Measurements from ENCODE around the gene PRR33. TPM values are rescaled to one million over a fixed set of nuclear protein-coding genes. Genes with fewer than 3 reads are reported as not detected.

The PRR33 gene
- total RNA-seq, 2 donors from 2014 or later, result not detected

- intact Hi-C loops (cut with DNase I, micrococcal nuclease), result no loop called here
- peak in 1 of 2 donors; percentile 16 for DNase-seq
- ATAC-seq, result no peak
These were observed 19.3 kb downstream of the PRR33 start for GRCh38 chr11:1872267-1872985.

- ATAC-seq, result no peak
- peak in 1 of 2 donors; percentile 14 for DNase-seq
- intact Hi-C loops (cut with DNase I, micrococcal nuclease), result no loop called here
These were observed 20.2 kb downstream of the PRR33 start for GRCh38 chr11:1871531-1871930.

- DNase-seq, result no peak
- intact Hi-C loops (cut with DNase I, micrococcal nuclease), result no loop called here
- peak; percentile 37 for ATAC-seq
These were observed 20.8 kb downstream of the PRR33 start for GRCh38 chr11:1870721-1871466.

- intact Hi-C loops (cut with DNase I, micrococcal nuclease), result no loop called here
- DNase-seq, result no peak
- no peak for ATAC-seq
These were observed 21.4 kb downstream of the PRR33 start for GRCh38 chr11:1870326-1870696.

- intact Hi-C loops (cut with DNase I, micrococcal nuclease), result no loop called here
- no peak for ATAC-seq
- no peak for DNase-seq
These were observed 22.0 kb downstream of the PRR33 start for GRCh38 chr11:1869427-1870325.

- intact Hi-C loops (cut with DNase I, micrococcal nuclease), result no loop called here
- DNase-seq (no peak), ATAC-seq (no peak)
These were observed 22.9 kb downstream of the PRR33 start for GRCh38 chr11:1868636-1869291.

GRCh38 chr11:1868056-1868635 is 23.5 kb downstream of the PRR33 start:
- intact Hi-C loops (cut with DNase I, micrococcal nuclease), result no loop called here
- DNase-seq (no peak), ATAC-seq (no peak)

GRCh38 chr11:1867381-1867780 is 24.3 kb downstream of the PRR33 start:
- no peak for DNase-seq
- no peak for ATAC-seq
- intact Hi-C loops (cut with DNase I, micrococcal nuclease), result no loop called here

GRCh38 chr11:1866776-1867175 is 24.9 kb downstream of the PRR33 start:
- DNase-seq, result no peak
- intact Hi-C loops (cut with DNase I, micrococcal nuclease), result no loop called here
- no peak for ATAC-seq

- intact Hi-C loops (cut with DNase I, micrococcal nuclease), result no loop called here
- no peak for ATAC-seq
- DNase-seq, result no peak
These were observed 25.5 kb downstream of the PRR33 start for GRCh38 chr11:1866226-1866625.

GRCh38 chr11:1864831-1865665 is 26.6 kb downstream of the PRR33 start:
- ATAC-seq (no peak), DNase-seq (no peak)
- intact Hi-C loops (cut with DNase I, micrococcal nuclease), result no loop called here

GRCh38 chr11:1864231-1864630 is 27.5 kb downstream of the PRR33 start:
- intact Hi-C loops (cut with DNase I, micrococcal nuclease), result no loop called here
- DNase-seq (no peak), ATAC-seq (no peak)

- intact Hi-C loops (cut with DNase I, micrococcal nuclease), result no loop called here
- DNase-seq, result peak in 1 of 2 donors; percentile 74
- ATAC-seq, result peak; percentile 61
These were observed 28.1 kb downstream of the PRR33 start for GRCh38 chr11:1863352-1864216.

- DNase-seq (no peak), ATAC-seq (no peak)
- intact Hi-C loops (cut with DNase I, micrococcal nuclease), result no loop called here
These were observed 28.9 kb downstream of the PRR33 start for GRCh38 chr11:1862588-1863351.

- DNase-seq (no peak), ATAC-seq (no peak)
- intact Hi-C loops (cut with DNase I, micrococcal nuclease), result no loop called here
These were observed 30.0 kb downstream of the PRR33 start for GRCh38 chr11:1861435-1862411.

All from left colon (tissue), 2 donors.